GM19324 (cell line): ENCODE data around the gene LCN1.
A peak's percentile ranks its signal among the peaks of the same experiment; 100 is the strongest.

Source experiments
- ATAC-seq: cut with Tn5 transposase; IDR thresholded peaks from one replicate; pipeline ENCODE4 v1.9.1; 2021; ENCODE audit warnings: mild to moderate bottlenecking, moderate library complexity; ENCODE audit not compliant: unreplicated experiment, low FRiP score

Gene LCN1

GRCh38 chr9:135488013-135488330 lies 33.3 kb upstream of the LCN1 start:
- ATAC-seq: no peak

GRCh38 chr9:135488527-135488926 lies 32.7 kb upstream of the LCN1 start:
- no peak for ATAC-seq

- no peak for ATAC-seq
Measured at GRCh38 chr9:135489188-135489906, 31.9 kb upstream of the LCN1 start.

- no peak for ATAC-seq
Measured at GRCh38 chr9:135490166-135490870, 30.9 kb upstream of the LCN1 start.

- no peak for ATAC-seq
Measured at GRCh38 chr9:135490980-135491464, 30.2 kb upstream of the LCN1 start.

- ATAC-seq: no peak
Measured at GRCh38 chr9:135491764-135492163, 29.5 kb upstream of the LCN1 start.

- no peak for ATAC-seq
Measured at GRCh38 chr9:135492886-135493669, 28.2 kb upstream of the LCN1 start.

GRCh38 chr9:135494791-135495559 lies 26.3 kb upstream of the LCN1 start:
- ATAC-seq: no peak

- no peak for ATAC-seq
Measured at GRCh38 chr9:135498381-135499126, 22.7 kb upstream of the LCN1 start.

- peak; percentile 50 for ATAC-seq
Measured at GRCh38 chr9:135499326-135500070, 21.7 kb upstream of the LCN1 start.

GRCh38 chr9:135500071-135500524 lies 21.1 kb upstream of the LCN1 start:
- ATAC-seq: no peak

- ATAC-seq: peak; percentile 82
Measured at GRCh38 chr9:135500525-135501260, 20.5 kb upstream of the LCN1 start, which contains the start of gene MRPS2. TSS of gene MRPS2 (plus strand) at chr9:135500682. CDS start at chr9:135500711, 29 bp downstream.

- no peak for ATAC-seq
Measured at GRCh38 chr9:135501261-135502167, 19.7 kb upstream of the LCN1 start.

- no peak for ATAC-seq
Measured at GRCh38 chr9:135502168-135502872, 18.9 kb upstream of the LCN1 start.

GRCh38 chr9:135502873-135503321 lies 18.3 kb upstream of the LCN1 start:
- ATAC-seq: no peak

- no peak for ATAC-seq
Measured at GRCh38 chr9:135503371-135504261, 17.6 kb upstream of the LCN1 start.
